Parathyroid adenoma (tissue), 2 donors: ENCODE measurements around the gene RAN.

ENCODE experiments used
- H2AFZ ChIP-seq: fragments of 300-600 bp; sonication (generic); one replicate; pipeline ENCODE4 v1.7.0; 2017; ENCODE audit warnings: antibody characterized with exemption, mild to moderate bottlenecking
- H3K27ac ChIP-seq: fragments of 300-600 bp; sonication (generic); one replicate; pipeline ENCODE4 v1.7.0; 2017
- H3K27me3 ChIP-seq: fragments of 300-600 bp; sonication (generic); one replicate; pipeline ENCODE4 v1.7.0; 2017; ENCODE audit warnings: low read length; ENCODE audit not compliant: control insufficient read depth, insufficient read depth
- H3K36me3 ChIP-seq: fragments of 300-600 bp; sonication (generic); one replicate; pipeline ENCODE4 v1.7.0; 2017; ENCODE audit warnings: low read length; ENCODE audit not compliant: control insufficient read depth, insufficient read depth
- H3K4me1 ChIP-seq: fragments of 300-600 bp; sonication (generic); one replicate; pipeline ENCODE4 v1.7.0; 2017; ENCODE audit warnings: control low read depth
- H3K4me2 ChIP-seq: fragments of 300-600 bp; sonication (generic); one replicate; pipeline ENCODE4 v1.7.0; 2017; ENCODE audit warnings: low read length
- H3K4me3 ChIP-seq: fragments of 300-600 bp; sonication (generic); one replicate; pipeline ENCODE4 v1.7.0; 2017; ENCODE audit warnings: low read depth, low read length
- H3K79me2 ChIP-seq: fragments of 300-600 bp; sonication (generic); one replicate; pipeline ENCODE4 v1.7.0; 2017; ENCODE audit warnings: control low read depth
- H3K9ac ChIP-seq: fragments of 300-600 bp; sonication (generic); one replicate; pipeline ENCODE4 v1.7.0; 2017; ENCODE audit warnings: mild to moderate bottlenecking
- H3K9me3 ChIP-seq: fragments of 300-600 bp; sonication (generic); one replicate; pipeline ENCODE4 v1.7.0; 2017; ENCODE audit warnings: low read length; ENCODE audit not compliant: control insufficient read depth
- CTCF ChIP-seq: fragments of 300-600 bp; sonication (generic); IDR thresholded peaks from one replicate; pipeline ENCODE4 v1.7.0; 2017; ENCODE audit warnings: antibody characterized with exemption, mild to moderate bottlenecking
- donor health status: primary hyperparathyroidism.

Gene RAN

DNA sequence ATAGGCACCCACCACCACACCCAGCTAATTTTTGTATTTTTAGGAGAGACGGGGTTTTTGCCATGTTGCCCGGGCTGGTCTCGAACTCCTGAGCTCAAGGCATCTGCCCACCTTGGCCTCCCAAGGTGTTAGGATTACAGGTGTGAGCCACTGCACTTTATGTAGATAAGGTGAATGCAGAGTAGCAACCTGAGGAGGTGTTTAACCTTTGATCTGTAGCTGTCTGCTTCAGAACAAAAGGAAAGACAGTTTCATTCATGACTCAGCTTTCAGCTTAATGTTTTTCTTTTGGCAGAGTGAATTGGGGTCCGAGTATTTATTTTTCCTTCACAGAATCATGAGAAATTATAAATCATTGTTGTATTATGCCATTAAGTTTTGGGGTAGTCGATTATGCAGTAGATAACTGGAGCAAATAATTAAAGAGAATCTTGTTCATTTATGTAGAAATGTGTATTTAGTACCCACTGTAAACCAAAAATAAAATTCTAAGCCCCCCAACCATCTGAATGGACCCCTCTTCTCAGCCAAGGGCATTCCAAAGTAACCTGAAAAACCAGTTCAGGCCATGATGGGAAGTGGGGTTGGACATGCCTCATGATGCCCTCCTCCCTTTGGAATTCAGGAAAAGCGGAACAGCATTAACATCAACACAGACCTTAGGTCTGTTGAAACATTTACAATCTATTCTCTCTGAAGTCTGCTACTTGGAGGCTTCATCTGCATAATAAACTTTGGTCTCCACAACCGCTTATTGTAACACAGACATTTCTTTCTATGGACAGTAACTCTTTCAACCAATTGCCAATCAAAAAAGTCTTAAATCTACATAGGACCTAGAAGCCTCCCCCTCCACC is 22.1 kb upstream of the RAN start:
- Histone ChIP-seq H3K4me2 (no peak overlapping the region), H2AFZ (peak overlapping the region; percentile 52), H3K36me3 (no peaks in the 10 kb centered on the region), H3K9ac (no peak overlapping the region), H3K27me3 (no peaks in the 10 kb centered on the region), H3K9me3 (no peaks in the 10 kb centered on the region), H3K4me3 (no peak overlapping the region), H3K27ac (peak overlapping the region; percentile 39), H3K4me1 (peaks cover 9% of the 10 kb centered on the region), H3K79me2 (no peaks in the 10 kb centered on the region)
- TF ChIP-seq CTCF = no peak

GRCh38 chr12:130850418-130851021 is 21.3 kb upstream of the RAN start:
- no peak overlapping the region for H3K4me2 ChIP-seq
- H3K79me2 ChIP-seq = no peaks in the 10 kb centered on the region
- no peak overlapping the region for H3K9ac ChIP-seq
- peaks cover 9% of the 10 kb centered on the region for H3K4me1 ChIP-seq
- no peaks in the 10 kb centered on the region for H3K9me3 ChIP-seq
- H3K4me3 ChIP-seq = no peak overlapping the region
- TF ChIP-seq CTCF = no peak
- H2AFZ ChIP-seq = peak overlapping the region; percentile 52
- H3K27ac ChIP-seq = no peak overlapping the region
- no peaks in the 10 kb centered on the region for H3K36me3 ChIP-seq
- no peaks in the 10 kb centered on the region for H3K27me3 ChIP-seq

DNA sequence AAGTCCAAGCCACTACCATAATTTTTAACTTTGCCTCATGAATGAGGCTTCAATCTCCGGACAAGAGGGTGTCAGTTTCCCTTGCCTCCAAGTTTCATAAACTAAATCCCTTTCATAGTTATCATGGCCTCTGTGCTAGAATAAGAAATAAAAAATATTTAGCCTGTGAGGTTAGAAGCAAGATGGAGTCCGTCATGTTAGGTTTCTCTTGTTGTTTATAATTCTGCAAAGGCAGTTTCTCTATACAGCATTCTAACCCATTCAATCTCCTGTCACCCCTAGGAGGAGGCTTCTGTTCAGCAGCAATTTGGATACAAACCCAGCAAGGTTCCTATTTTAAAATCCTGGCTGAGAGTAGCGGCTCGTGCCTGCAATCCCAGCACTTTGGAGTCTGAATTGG is 15.8 kb upstream of the RAN start:
- H3K9ac ChIP-seq = no peak overlapping the region
- TF ChIP-seq CTCF = no peak
- no peaks in the 10 kb centered on the region for H3K4me1 ChIP-seq
- H3K27me3 ChIP-seq = no peaks in the 10 kb centered on the region
- H3K36me3 ChIP-seq = no peaks in the 10 kb centered on the region
- H3K9me3 ChIP-seq = no peaks in the 10 kb centered on the region
- no peaks in the 10 kb centered on the region for H3K79me2 ChIP-seq
- H2AFZ ChIP-seq = no peak overlapping the region
- H3K27ac ChIP-seq = no peak overlapping the region
- H3K4me2 ChIP-seq = no peak overlapping the region
- H3K4me3 ChIP-seq = no peak overlapping the region

- H3K79me2 ChIP-seq = no peaks in the 10 kb centered on the region
- TF ChIP-seq CTCF = no peak
These were observed 13.8 kb upstream of the RAN start for GRCh38 chr12:130858084-130858483.

More at GRCh38 chr12:130858084-130858483, 13.8 kb upstream of the RAN start:
- Histone ChIP-seq H3K9me3 (no peaks in the 10 kb centered on the region), H3K27me3 (no peaks in the 10 kb centered on the region), H3K4me1 (no peaks in the 10 kb centered on the region), H3K4me3 (no peak overlapping the region), H3K27ac (no peak overlapping the region), H2AFZ (no peak overlapping the region), H3K9ac (no peak overlapping the region), H3K36me3 (no peaks in the 10 kb centered on the region), H3K4me2 (no peak overlapping the region)
